Superior temporal gyrus (tissue), 1 donor: ENCODE measurements around the gene PCDHA9.

Source experiments
- DNase-seq: peaks from one replicate; pipeline ENCODE4 v3.0.0-alpha.2; 2016; ENCODE audit errors: extremely low spot score

PCDHA9 gene

DNA sequence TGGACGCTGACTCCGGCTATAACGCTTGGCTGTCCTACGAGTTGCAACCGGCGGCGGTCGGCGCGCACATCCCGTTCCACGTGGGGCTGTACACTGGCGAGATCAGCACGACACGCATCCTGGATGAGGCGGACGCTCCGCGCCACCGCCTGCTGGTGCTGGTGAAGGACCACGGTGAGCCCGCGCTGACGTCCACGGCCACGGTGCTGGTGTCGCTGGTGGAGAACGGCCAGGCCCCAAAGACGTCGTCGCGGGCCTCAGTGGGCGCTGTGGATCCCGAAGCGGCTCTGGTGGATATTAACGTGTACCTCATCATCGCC lies 29.0 kb downstream of the PCDHA9 start:
- DNase-seq = no peak

DNA sequence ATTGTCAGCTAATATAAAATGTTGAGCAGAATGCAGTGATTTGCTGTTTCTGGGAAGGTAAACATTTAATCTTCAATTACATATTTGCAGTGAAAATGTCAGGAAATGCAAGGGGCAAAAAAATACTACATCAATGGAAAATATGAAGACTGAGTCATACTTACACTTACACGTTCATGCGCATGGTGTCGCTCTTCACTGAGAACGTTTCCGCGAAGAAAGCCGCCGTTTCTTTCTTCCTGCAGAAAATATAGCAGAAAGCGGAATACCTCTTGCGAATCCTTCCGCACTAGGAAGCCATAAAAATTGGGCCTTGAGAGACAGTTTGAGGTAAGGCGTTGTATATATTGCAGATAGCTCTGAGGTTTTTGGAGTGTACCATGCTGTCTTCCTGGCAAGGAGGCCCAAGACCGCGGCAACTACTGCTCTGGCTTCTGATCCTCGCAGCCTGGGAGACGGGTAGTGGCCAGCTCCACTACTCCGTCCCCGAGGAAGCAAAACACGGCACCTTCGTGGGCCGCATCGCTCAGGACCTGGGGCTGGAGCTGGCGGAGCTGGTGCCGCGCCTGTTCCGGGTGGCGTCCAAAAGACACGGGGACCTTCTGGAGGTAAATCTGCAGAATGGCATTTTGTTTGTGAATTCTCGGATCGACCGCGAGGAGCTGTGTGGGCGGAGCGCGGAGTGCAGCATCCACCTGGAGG lies 33.9 kb downstream of the PCDHA9 start, which contains the start of gene PCDHA13:
Gene PCDHA13, plus strand, starts transcription at position 236 of the 702 bp plus-strand sequence. Its CDS starts 145 bp downstream, at position 381.
- DNase-seq = peak; percentile 40

DNA sequence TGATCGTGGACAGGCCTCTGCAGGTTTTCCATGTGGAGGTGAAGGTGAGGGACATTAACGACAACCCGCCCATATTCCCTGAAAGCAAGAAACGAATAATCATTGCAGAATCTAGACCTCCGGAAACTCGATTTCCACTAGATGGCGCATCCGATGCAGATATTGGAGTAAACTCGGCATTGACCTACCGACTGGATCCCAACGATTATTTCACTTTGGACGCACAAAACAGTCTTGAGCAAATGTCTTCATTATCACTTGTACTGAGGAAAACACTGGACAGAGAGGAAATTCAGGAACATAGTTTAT lies 34.4 kb downstream of the PCDHA9 start:
- DNase-seq = peak; percentile 39

DNA sequence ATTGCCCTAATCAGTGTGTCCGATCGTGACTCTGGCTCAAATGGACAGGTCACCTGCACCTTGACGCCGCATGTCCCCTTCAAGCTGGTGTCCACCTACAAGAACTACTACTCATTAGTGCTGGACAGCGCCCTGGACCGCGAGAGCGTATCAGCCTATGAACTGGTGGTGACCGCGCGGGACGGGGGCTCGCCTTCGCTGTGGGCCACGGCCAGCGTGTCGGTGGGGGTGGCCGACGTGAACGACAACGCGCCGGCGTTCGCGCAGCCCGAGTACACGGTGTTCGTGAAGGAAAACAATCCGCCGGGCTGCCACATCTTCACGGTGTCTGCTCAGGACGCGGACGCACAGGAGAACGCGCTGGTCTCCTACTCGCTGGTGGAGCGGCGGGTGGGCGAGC lies 35.2 kb downstream of the PCDHA9 start:
- DNase-seq = no peak

DNA sequence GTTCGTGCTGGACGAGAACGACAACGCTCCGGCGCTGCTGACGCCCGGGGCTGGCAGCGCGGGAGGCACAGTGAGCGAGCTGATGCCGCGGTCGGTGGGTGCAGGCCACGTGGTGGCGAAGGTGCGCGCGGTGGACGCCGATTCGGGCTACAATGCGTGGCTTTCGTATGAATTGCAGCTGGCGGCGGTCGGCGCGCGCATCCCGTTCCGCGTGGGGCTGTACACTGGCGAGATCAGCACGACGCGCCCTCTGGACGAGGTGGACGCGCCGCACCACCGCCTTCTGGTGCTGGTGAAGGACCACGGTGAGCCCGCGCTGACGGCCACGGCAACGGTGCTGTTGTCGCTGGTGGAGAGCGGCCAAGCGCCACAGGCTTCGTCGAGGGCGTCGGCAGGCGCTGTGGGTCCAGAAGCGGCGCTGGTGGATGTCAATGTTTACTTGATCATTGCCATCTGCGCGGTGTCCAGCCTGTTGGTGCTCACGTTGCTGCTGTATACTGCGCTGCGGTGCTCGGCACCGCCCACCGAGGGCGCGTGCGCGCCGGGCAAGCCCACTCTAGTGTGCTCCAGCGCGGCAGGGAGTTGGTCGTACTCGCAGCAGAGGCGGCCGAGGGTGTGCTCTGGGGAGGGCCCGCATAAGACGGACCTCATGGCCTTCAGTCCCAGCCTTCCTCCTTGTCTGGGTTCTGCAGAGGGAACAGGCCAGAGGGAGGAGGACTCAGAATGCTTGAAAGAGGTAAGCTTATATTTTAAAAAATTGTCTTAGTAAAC lies 35.9 kb downstream of the PCDHA9 start:
- no peak for DNase-seq
